HepG2 (cell line): Measurements from ENCODE around the gene GGNBP2. TPM values are rescaled to one million over a fixed set of nuclear protein-coding genes. Genes with fewer than 3 reads are reported as not detected.

Source experiments
- ATAC-seq: fragments of 200-7000 bp; cut with Tn5 transposase; 3 replicates; pipeline ENCODE4 v1.9.1; 2020; ENCODE audit warnings: mild to moderate bottlenecking, moderate library complexity
- BruUV-seq: library from RNA; stranded (reverse); fragments of 400-500 nt; replicated peaks from 2 replicates; lab custom pipeline; 2021; lab: Mats Ljungman, UMichigan
- CTCF ChIA-PET: fragments of 300-600 bp; formaldehyde crosslinking; extraction: SDS; loops from one replicate; lab custom pipeline; 2021; ENCODE audit warnings: low total read pairs, inconsistent platforms, low intra/inter-chr PET ratio; lab: Yijun Ruan, JAX
- POLR2A ChIA-PET: fragments of 350-600 bp; sonication (Branson Sonifier 250); formaldehyde crosslinking; loops from one replicate; lab custom pipeline; 2020; ENCODE audit warnings: antibody characterized with exemption, inconsistent platforms; lab: Yijun Ruan, JAX
- DNase-seq: peaks from one replicate; pipeline ENCODE4 v3.0.0-alpha.2; 2015; ENCODE audit warnings: low spot score
- FAIRE-seq: peaks from 3 replicates; lab custom pipeline; 2011; peaks lifted over from hg19 to GRCh38; lab: Jason Lieb, UNC
- H2AFZ ChIP-seq: one replicate; pipeline ENCODE4 v1.6.1; 2011; ENCODE audit warnings: low read length, inconsistent platforms
- H3K27ac ChIP-seq: fragments of 300-600 bp; 3 replicates; pipeline ENCODE4 v1.8.0; 2011; ENCODE audit warnings: mixed run types, mild to moderate bottlenecking, mixed read lengths, low read length, inconsistent platforms; ENCODE audit not compliant: insufficient read depth; ENCODE audit errors: extremely low read length
- H3K27me3 ChIP-seq, 2 experiments: fragments of 200-600 bp in 1 of 2; 2 replicates in 1 of 2; 3 replicates in 1 of 2; pipeline versions ENCODE4 v1.6.0 to v1.8.0; 2011; ENCODE audit warnings: low read length in 2 of 2, mild to moderate bottlenecking in 2 of 2, moderate library complexity in 2 of 2, inconsistent platforms in 1 of 2; ENCODE audit not compliant: insufficient read depth in 2 of 2, control insufficient read depth in 1 of 2
- H3K36me3 ChIP-seq, 2 experiments: fragments of 200-600 bp in 1 of 2; replicated peaks in 1 of 2; 2 replicates in 1 of 2; 3 replicates in 1 of 2; pipeline versions ENCODE4 v1.5.1 to v1.8.0; 2011; ENCODE audit warnings: low read length in 2 of 2, inconsistent platforms in 1 of 2; ENCODE audit not compliant: insufficient read depth in 2 of 2, control insufficient read depth in 1 of 2
- H3K4me1 ChIP-seq: 2 replicates; pipeline ENCODE4 v1.5.1; 2012; ENCODE audit warnings: low read length, inconsistent platforms; ENCODE audit not compliant: insufficient read depth
- H3K4me2 ChIP-seq: 2 replicates; pipeline ENCODE4 v1.6.0; 2011; ENCODE audit warnings: low read depth, low read length, inconsistent platforms
- H3K4me3 ChIP-seq, 3 experiments: fragments of 200-600 bp in 1 of 3; sonication (generic), shearing (Covaris generic) in 1 of 3; replicated peaks in 1 of 3; 2 replicates each; pipeline ENCODE4 v1.5.1; 2011 to 2016; ENCODE audit warnings: low read length in 3 of 3, inconsistent platforms in 2 of 3, low read depth in 2 of 3, mild to moderate bottlenecking in 2 of 3, control low read depth in 1 of 3, mixed read lengths in 1 of 3; ENCODE audit not compliant: insufficient read depth in 1 of 3
- H3K79me2 ChIP-seq: one replicate; pipeline ENCODE4 v1.6.1; 2011; ENCODE audit warnings: low read length, inconsistent platforms; ENCODE audit not compliant: insufficient read depth
- H3K9ac ChIP-seq: 2 replicates; pipeline ENCODE4 v1.6.0; 2011; ENCODE audit warnings: mild to moderate bottlenecking, low read depth, low read length, inconsistent platforms; ENCODE audit not compliant: insufficient read depth
- H3K9me3 ChIP-seq: 2 replicates; pipeline ENCODE4 v1.5.1; 2012; ENCODE audit warnings: mild to moderate bottlenecking, low read length
- H4K20me1 ChIP-seq: 2 replicates; pipeline ENCODE4 v1.6.0; 2011; ENCODE audit warnings: inconsistent platforms, mild to moderate bottlenecking, low read length, moderate library complexity; ENCODE audit not compliant: insufficient read depth
- MAFG ChIP-seq: sonication (generic); formaldehyde crosslinking; IDR thresholded peaks from 2 replicates; pipeline ENCODE4 v1.5.1; 2020; ENCODE audit warnings: mild to moderate bottlenecking, missing genetic modification reagents
- MED1 ChIP-seq: sonication (generic); formaldehyde crosslinking; IDR thresholded peaks from 2 replicates; pipeline ENCODE4 v1.4.0; 2020; ENCODE audit warnings: missing genetic modification reagents
- NFE2L2 ChIP-seq: fragments of 150-350 bp; IDR thresholded peaks from 2 replicates; pipeline ENCODE4 v1.6.1; 2014; ENCODE audit warnings: low read length
- NPAS2 ChIP-seq: sonication (generic); formaldehyde crosslinking; IDR thresholded peaks from 2 replicates; pipeline ENCODE4 v1.8.0; 2022; ENCODE audit warnings: mild to moderate bottlenecking, missing genetic modification reagents, borderline replicate concordance
- RNF219 ChIP-seq: sonication (generic); formaldehyde crosslinking; IDR thresholded peaks from 2 replicates; pipeline ENCODE4 v1.5.0; 2020; ENCODE audit warnings: mild to moderate bottlenecking, missing genetic modification reagents
- SNAI1 ChIP-seq: sonication (generic); formaldehyde crosslinking; IDR thresholded peaks from 2 replicates; pipeline ENCODE4 v1.5.0; 2020; ENCODE audit warnings: mild to moderate bottlenecking, missing genetic modification reagents, borderline replicate concordance
- ZHX2 ChIP-seq, 2 experiments: sonication (generic) in 1 of 2; formaldehyde crosslinking in 1 of 2; IDR thresholded peaks; 2 replicates each; pipeline versions ENCODE4 v1.6.1 to v1.9.0; 2014 to 2022; ENCODE audit warnings: antibody characterized with exemption in 1 of 2, borderline replicate concordance in 1 of 2, inconsistent platforms in 1 of 2, low read depth in 1 of 2, missing genetic modification reagents in 1 of 2
- ZNF329 ChIP-seq: sonication (generic); formaldehyde crosslinking; IDR thresholded peaks from 2 replicates; pipeline ENCODE4 v1.9.0; 2021; ENCODE audit warnings: low read depth, mild to moderate bottlenecking, missing genetic modification reagents
- ZNF597 ChIP-seq: sonication (generic); formaldehyde crosslinking; IDR thresholded peaks from 2 replicates; pipeline ENCODE4 v1.5.0; 2020; ENCODE audit warnings: missing genetic modification reagents
- ZNF598 ChIP-seq: sonication (generic); formaldehyde crosslinking; IDR thresholded peaks from 2 replicates; pipeline ENCODE4 v1.5.1; 2020; ENCODE audit warnings: mild to moderate bottlenecking, missing genetic modification reagents, borderline replicate concordance
- ZSCAN5A ChIP-seq: sonication (generic); formaldehyde crosslinking; IDR thresholded peaks from 2 replicates; pipeline ENCODE4 v1.8.0; 2022; ENCODE audit warnings: mild to moderate bottlenecking, missing genetic modification reagents, borderline replicate concordance
- WGBS: methylation state at CpG from one replicate; pipeline ENCODE4 v1.1.6; 2017; ENCODE audit warnings: low lambda C conversion rate; 5-methylcytosine and 5-hydroxymethylcytosine counted together
- in situ Hi-C: cut with HindIII; loops from 2 replicates; pipeline ENCODE4 v1.10.0; 2017; ENCODE audit warnings: low pct_unique_long_range_greater_than_20kb; ENCODE audit not compliant: extremely low pct_ligation_motif_present
- intact Hi-C: fragments of 100-400 bp; cut with micrococcal nuclease; formaldehyde crosslinking; loops from one replicate; pipeline ENCODE4 v1.10.0; 2022; ENCODE audit not compliant: unreplicated experiment
- polyA plus RNA-seq, 8 experiments: library from polyadenylated mRNA; depleted of rRNA in 3 of 8; stranded (reverse) in 7 of 8; unstranded in 1 of 8; fragments of >200 nt; fragmentation: Illumina TruSeq in 4 of 8; extraction: Trizol in 4 of 8; gene quantifications; 2 replicates each; pipeline versions ENCODE4 v1.2.1 to v1.2.3, GENCODE V29; 2011 to 2016; ENCODE audit warnings: low read depth in 4 of 8, missing spikeins in 1 of 8, mixed read lengths in 1 of 8; ENCODE audit not compliant: insufficient read depth in 1 of 8
- total RNA-seq, 5 experiments: library from RNA; depleted of rRNA; stranded (reverse); fragments of >200 nt; fragmentation: Illumina TruSeq; extraction: Trizol; gene quantifications; 2 replicates each; pipeline ENCODE4 v1.2.3, GENCODE V29; 2016; ENCODE audit warnings: low read depth in 1 of 5

GGNBP2 gene
- total and polyA plus RNA-seq, 2 of the 13 experiments (the other 11 are each of a cell fraction or from before 2014, with no cell fraction given): 53.3 to 84.2 TPM

- Histone ChIP-seq H2AFZ (no peak overlapping the region), H3K4me1 (peaks cover 23% of the 10 kb centered on the region), H3K4me2 (0 out of 2 replicates have a peak overlapping the region, but pooled peaks have one; percentile 29), H3K4me3 (no peak overlapping the region), H3K9me3 (no peaks in the 10 kb centered on the region), H3K27me3 (peaks cover 6 to 26% of the 10 kb centered on the region in 2 experiments; a peak in 4 of 5 replicates), H4K20me1 (0 out of 2 replicates have a peak, but pooled peaks cover 3% of the 10 kb centered on the region), H3K36me3 (no peaks in the 10 kb centered on the region), H3K9ac (no peak overlapping the region), H3K79me2 (no peaks in the 10 kb centered on the region), H3K27ac (no peak overlapping the region)
- peak; percentile 28 for ATAC-seq
- CTCF ChIA-PET: interaction anchor here (1.1 to 1.9 kb wide), 4 partner anchors 43 to 418 kb away, joined by 5 to 11 read pairs (median 7); no protein-coding TSS in a partner anchor
- POLR2A ChIA-PET: no interaction called here
- intact Hi-C loops: loop anchor here (1.0 to 2.0 kb wide), 3 partner anchors 43 to 417 kb away; no protein-coding TSS in a partner anchor
- DNase-seq: no peak
- no TSS peak for BruUV-seq
- WGBS: 59% methylated on average over 6 of the region's 8 CpGs
- in situ Hi-C loops: loop anchor here (10.0 kb wide), 1 partner anchor 435 kb away; no protein-coding TSS in a partner anchor
- FAIRE-seq: no peak
- TF ChIP-seq SNAI1 (CRISPR knock-in tag) (no peak), NFE2L2 (no peak), NPAS2 (no peak), RNF219 (CRISPR knock-in tag) (no peak), ZNF598 (CRISPR knock-in tag) (no peak), ZNF329 (CRISPR knock-in tag) (no peak), ZHX2 (IDR thresholded peaks at IDR 0.05; ENCODE audit: low read depth) (no peak), ZHX2 (CRISPR knock-in tag; IDR thresholded peaks at IDR 0.05; ENCODE audit: borderline replicate concordance) (no peak), MAFG (CRISPR knock-in tag) (no peak), ZNF597 (CRISPR knock-in tag) (no peak), MED1 (CRISPR knock-in tag) (no peak), ZSCAN5A (CRISPR knock-in tag) (no peak)
Measured at GRCh38 chr17:36629970-36630502, 85.3 kb downstream of the GGNBP2 start.
